ENCODE measurements around the gene ZNF423. TPM values are rescaled to one million over a fixed set of nuclear protein-coding genes. Genes with fewer than 3 reads are reported as not detected.

Gene ZNF423
- total and polyA plus RNA-seq, 9 of the 15 experiments (the other 6 are each of a cell fraction or from before 2014, with no cell fraction given): not detected

DNA sequence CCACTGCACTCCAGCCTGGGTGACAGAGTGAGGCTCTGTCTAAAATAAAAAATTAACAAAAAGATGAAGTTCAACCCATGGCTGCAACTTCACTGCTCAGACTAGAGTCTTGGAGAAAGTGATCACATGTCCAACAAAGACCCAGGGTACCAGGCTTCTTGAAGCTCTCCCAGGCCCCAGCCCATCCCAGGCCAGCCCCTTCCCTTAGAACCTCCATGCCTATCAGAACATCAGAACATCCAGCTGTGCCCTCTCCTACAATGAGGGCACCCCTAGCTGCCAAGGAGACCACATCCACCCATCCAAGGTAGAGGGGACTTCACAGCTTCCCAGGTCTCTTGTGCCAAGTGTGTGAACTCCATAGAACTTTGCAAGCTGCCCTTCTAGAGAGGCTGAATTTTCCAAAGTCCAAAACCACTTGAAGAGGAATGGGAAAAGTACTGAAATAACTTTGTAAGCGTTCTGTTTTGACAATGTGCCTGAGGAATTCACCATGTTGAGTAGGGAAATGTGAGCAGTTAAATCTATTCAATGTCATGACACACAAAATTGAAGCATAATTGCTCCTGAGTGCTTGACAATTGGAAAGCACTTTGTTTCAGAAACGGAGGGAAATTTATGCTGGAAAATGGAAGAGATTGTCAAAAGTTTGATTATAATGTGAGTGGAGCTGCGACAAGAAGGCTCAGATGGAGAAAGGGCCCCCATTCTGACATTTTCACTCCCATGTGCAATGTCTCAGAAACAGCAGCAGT lies 230.4 kb downstream of the ZNF423 start:
- DNase-seq (ENCODE audit: extremely low read depth in 1 of 4, low spot score in 3 of 4): no peak
- Histone ChIP-seq H3K36me3 (ENCODE audit: control insufficient read depth, insufficient read depth, low read length) (no peaks in the 10 kb centered on the region), H3K9me3 (replicated peaks; ENCODE audit: control insufficient read depth, insufficient read depth, low read depth, low read length) (no peaks in the 10 kb centered on the region), H3K27me3 (ENCODE audit: control insufficient read depth in 2 of 2, insufficient read depth in 2 of 2, low read length in 2 of 2) (0 out of 5 replicates have a peak, but pooled peaks cover 0 to 6% of the 10 kb centered on the region in 2 experiments), H3K4me2 (ENCODE audit: insufficient read depth, low read length) (no peak overlapping the region), H3K27ac (ENCODE audit: extremely low read depth, low read depth, low read length) (no peak overlapping the region), H4K20me1 (replicated peaks; ENCODE audit: control insufficient read depth, insufficient read depth, low read length) (no peaks in the 10 kb centered on the region), H3K4me3 (no peak overlapping the region), H3K9ac (ENCODE audit: insufficient read depth in 1 of 2, low read depth in 2 of 2, low read length in 2 of 2) (no peak overlapping the region), H3K79me2 (ENCODE audit: control insufficient read depth, insufficient read depth, low read length) (no peaks in the 10 kb centered on the region), H2AFZ (ENCODE audit: low read depth, low read length) (no peak overlapping the region), H3K4me1 (replicated peaks in 1 of 2; ENCODE audit: control insufficient read depth in 2 of 2, insufficient read depth in 2 of 2, low read length in 2 of 2) (peaks cover 7 to 14% of the 10 kb centered on the region in 2 experiments; a peak in 4 of 5 replicates), H3K9me1 (ENCODE audit: control insufficient read depth, insufficient read depth, low read length) (peaks cover 2% of the 10 kb centered on the region)
- in situ Hi-C loops (cut with MboI) (no loop called here), intact Hi-C loops (cut with micrococcal nuclease) (no loop called here)
- no TSS peak for BruUV-seq (replicated peaks)
- no peak for ATAC-seq
- WGBS (ENCODE audit: insufficient coverage, low coverage, missing lambda C conversion rate): 4% methylated on average over 3 of the region's 3 CpGs
- no peak for FAIRE-seq
- CTCF ChIA-PET (ENCODE audit: low intra/inter-chr PET ratio): no interaction called here
- POLR2A ChIA-PET: interaction anchor here (1.1 to 1.2 kb wide), 2 partner anchors 14 to 61 kb away, joined by 3 to 4 read pairs; no protein-coding TSS in a partner anchor
- TF ChIP-seq NELFE (IDR thresholded peaks at IDR 0.05; ENCODE audit: insufficient read depth, insufficient read length) (no peak), GTF2F1 (IDR thresholded peaks at IDR 0.05; ENCODE audit: low read depth, low read length) (no peak), EHMT2 (IDR thresholded peaks at IDR 0.05) (no peak), CBX5 (IDR thresholded peaks at IDR 0.05; ENCODE audit: borderline replicate concordance, low read depth) (no peak), ETV1 (tag; conservative IDR thresholded peaks at IDR 0.05; ENCODE audit: low read depth) (no peak), DACH1 (IDR thresholded peaks at IDR 0.05; ENCODE audit: partially characterized antibody) (no peak), ZNF507 (tag; conservative IDR thresholded peaks at IDR 0.05) (no peak), MYBL2 (IDR thresholded peaks at IDR 0.05; ENCODE audit: low read depth) (no peak), MYBL2 (CRISPR knock-in tag; IDR thresholded peaks at IDR 0.05; ENCODE audit: borderline replicate concordance) (no peak), ARID1B (IDR thresholded peaks at IDR 0.05) (no peak), ESRRA (IDR thresholded peaks at IDR 0.05; ENCODE audit: borderline replicate concordance, low read depth) (no peak), TFAM (CRISPR knock-in tag; conservative IDR thresholded peaks at IDR 0.05) (no peak), KDM5B (IDR thresholded peaks at IDR 0.05; ENCODE audit: insufficient replicate concordance, low read depth, low read length) (no peak)
- TF ChIP-seq, protein P1, sequence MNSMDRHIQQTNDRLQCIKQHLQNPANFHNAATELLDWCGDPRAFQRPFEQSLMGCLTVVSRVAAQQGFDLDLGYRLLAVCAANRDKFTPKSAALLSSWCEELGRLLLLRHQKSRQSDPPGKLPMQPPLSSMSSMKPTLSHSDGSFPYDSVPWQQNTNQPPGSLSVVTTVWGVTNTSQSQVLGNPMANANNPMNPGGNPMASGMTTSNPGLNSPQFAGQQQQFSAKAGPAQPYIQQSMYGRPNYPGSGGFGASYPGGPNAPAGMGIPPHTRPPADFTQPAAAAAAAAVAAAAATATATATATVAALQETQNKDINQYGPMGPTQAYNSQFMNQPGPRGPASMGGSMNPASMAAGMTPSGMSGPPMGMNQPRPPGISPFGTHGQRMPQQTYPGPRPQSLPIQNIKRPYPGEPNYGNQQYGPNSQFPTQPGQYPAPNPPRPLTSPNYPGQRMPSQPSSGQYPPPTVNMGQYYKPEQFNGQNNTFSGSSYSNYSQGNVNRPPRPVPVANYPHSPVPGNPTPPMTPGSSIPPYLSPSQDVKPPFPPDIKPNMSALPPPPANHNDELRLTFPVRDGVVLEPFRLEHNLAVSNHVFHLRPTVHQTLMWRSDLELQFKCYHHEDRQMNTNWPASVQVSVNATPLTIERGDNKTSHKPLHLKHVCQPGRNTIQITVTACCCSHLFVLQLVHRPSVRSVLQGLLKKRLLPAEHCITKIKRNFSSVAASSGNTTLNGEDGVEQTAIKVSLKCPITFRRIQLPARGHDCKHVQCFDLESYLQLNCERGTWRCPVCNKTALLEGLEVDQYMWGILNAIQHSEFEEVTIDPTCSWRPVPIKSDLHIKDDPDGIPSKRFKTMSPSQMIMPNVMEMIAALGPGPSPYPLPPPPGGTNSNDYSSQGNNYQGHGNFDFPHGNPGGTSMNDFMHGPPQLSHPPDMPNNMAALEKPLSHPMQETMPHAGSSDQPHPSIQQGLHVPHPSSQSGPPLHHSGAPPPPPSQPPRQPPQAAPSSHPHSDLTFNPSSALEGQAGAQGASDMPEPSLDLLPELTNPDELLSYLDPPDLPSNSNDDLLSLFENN (IDR thresholded peaks at IDR 0.05; ENCODE audit: low read depth in 2 of 2, low read length in 2 of 2): no peak
- TF ChIP-seq, protein P2, sequence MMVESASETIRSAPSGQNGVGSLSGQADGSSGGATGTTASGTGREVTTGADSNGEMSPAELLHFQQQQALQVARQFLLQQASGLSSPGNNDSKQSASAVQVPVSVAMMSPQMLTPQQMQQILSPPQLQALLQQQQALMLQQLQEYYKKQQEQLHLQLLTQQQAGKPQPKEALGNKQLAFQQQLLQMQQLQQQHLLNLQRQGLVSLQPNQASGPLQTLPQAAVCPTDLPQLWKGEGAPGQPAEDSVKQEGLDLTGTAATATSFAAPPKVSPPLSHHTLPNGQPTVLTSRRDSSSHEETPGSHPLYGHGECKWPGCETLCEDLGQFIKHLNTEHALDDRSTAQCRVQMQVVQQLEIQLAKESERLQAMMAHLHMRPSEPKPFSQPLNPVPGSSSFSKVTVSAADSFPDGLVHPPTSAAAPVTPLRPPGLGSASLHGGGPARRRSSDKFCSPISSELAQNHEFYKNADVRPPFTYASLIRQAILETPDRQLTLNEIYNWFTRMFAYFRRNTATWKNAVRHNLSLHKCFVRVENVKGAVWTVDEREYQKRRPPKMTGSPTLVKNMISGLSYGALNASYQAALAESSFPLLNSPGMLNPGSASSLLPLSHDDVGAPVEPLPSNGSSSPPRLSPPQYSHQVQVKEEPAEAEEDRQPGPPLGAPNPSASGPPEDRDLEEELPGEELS (CRISPR knock-in tag; IDR thresholded peaks at IDR 0.05; ENCODE audit: borderline replicate concordance): no peak
